ENCODE data around the gene TDRD7.

Gene TDRD7

DNA sequence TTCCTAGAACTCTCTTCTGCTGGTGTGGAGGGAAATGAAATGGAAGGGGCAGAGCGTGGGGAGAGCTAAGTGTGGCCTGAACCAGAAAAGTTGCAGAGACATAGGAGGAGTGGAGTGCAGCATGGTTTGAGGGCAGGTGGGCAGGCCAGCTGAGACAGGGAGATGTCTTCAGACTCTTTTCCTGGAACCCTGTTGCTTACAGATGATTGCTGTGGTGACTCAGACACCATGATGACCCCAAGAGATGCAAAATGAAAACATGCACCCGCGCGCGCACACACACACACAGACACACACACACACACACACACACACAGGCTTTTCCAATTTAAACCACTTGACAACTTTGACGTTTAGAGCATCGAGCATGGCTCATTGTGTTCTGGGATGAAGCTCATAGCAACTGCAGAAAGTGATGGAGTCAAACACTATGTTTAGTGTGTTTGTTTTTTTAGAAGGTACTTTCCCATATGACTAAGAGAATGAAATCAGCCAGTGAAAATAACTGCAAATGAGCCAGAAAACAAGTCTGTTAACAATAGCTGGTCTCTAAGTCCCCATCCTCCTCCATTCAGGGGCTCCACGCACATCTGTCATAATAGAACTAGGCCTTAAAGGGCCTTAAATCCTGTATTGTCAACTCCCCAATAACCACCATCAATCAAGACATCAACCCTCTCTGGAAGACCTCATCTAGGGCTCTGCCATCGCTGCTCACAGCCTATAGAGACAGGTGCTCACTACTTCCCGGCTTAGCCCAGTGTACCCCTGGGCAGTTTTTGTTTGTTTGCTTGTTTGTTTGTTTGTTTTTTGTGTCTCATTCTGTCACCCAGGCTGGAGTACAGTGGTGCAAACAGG lies 99.1 kb downstream of the TDRD7 start:
- Mint-ChIP-seq H3K27me3 (peaks cover 8% of the 10 kb centered on the region), H3K4me3 (no peak overlapping the region), H3K36me3 (ENCODE audit: insufficient read depth) (no peaks in the 10 kb centered on the region), H3K9me3 (no peaks in the 10 kb centered on the region), H3K27ac (ENCODE audit: low read depth) (peak overlapping the region; percentile 23), H3K4me1 (no peaks in the 10 kb centered on the region)
- ATAC-seq (replicated peaks; ENCODE audit: extremely low read depth, poor library complexity, severe bottlenecking) (no peak), DNase-seq (ENCODE audit: low spot score in 2 of 2) (no peak)

GRCh38 chr9:97511655-97512427 lies 99.9 kb downstream of the TDRD7 start:
- Mint-ChIP-seq H3K9me3 (no peaks in the 10 kb centered on the region), H3K27me3 (peaks cover 17% of the 10 kb centered on the region), H3K27ac (ENCODE audit: low read depth) (no peak overlapping the region), H3K4me1 (no peaks in the 10 kb centered on the region), H3K36me3 (ENCODE audit: insufficient read depth) (no peaks in the 10 kb centered on the region), H3K4me3 (no peak overlapping the region)
- ATAC-seq (replicated peaks; ENCODE audit: extremely low read depth, poor library complexity, severe bottlenecking): no peak
- DNase-seq (ENCODE audit: low spot score in 2 of 2): no peak

DNA sequence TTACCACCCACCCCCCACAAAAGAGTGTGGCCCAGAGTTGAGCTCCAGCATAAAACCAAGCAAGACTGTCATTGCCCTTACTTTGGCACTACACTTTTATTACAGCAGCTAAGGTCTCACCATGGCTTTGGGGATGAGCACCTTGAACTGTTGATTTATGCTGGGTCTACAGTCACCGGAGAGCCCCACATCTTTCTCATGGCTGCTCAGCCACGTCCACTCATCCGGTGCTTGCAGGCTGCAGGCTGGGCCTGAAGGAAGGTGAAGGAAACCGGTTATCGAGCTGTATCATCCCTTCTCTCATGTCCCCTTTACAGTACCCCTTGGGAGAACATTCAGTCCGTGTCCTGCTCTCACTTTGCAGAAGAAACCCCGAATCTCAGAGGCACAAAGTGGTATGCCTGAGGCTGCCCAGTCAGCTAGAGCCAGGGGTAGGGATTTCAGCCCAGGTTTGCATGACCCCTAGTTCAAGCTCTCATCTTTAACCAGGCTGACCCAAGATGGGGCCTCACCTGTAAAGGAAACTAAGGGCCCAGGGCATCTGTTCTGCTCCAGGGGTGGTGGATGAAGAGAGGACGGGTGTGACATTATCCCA lies 101.2 kb downstream of the TDRD7 start:
- H3K9me3 Mint-ChIP-seq: no peaks in the 10 kb centered on the region
- H3K4me1 Mint-ChIP-seq: no peaks in the 10 kb centered on the region
- H3K4me3 Mint-ChIP-seq: no peak overlapping the region
- no peak overlapping the region for H3K27ac Mint-ChIP-seq (ENCODE audit: low read depth)
- no peak for DNase-seq (ENCODE audit: low spot score in 2 of 2)
- no peaks in the 10 kb centered on the region for H3K36me3 Mint-ChIP-seq (ENCODE audit: insufficient read depth)
- peaks cover 29% of the 10 kb centered on the region for H3K27me3 Mint-ChIP-seq
- ATAC-seq (replicated peaks; ENCODE audit: extremely low read depth, poor library complexity, severe bottlenecking): no peak

DNA sequence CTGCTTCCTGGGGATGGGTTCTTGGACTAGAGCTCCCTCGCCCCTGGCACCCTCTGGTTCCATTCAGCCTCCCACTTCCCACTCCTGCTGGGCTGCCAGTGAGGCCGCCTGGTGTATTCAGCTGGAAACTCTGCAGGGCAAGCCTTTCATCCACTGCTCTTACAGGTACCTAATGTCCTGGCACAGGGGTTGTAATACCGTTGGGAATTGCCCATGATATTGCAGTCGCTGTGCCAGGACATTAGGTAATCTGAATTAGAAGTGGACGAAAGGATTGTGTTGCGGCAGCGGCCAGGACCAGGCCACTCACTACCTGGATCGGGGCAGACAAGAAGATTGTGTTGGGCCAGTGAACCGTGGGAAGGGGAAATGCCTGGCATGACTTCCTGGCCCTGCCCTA lies 102.6 kb downstream of the TDRD7 start:
- no peak for ATAC-seq (replicated peaks; ENCODE audit: extremely low read depth, poor library complexity, severe bottlenecking)
- Mint-ChIP-seq H3K27ac (ENCODE audit: low read depth) (no peak overlapping the region), H3K4me3 (no peak overlapping the region), H3K9me3 (no peaks in the 10 kb centered on the region), H3K27me3 (peaks cover 43% of the 10 kb centered on the region), H3K4me1 (no peaks in the 10 kb centered on the region), H3K36me3 (ENCODE audit: insufficient read depth) (no peaks in the 10 kb centered on the region)
- DNase-seq (ENCODE audit: low spot score in 2 of 2): no peak

DNA sequence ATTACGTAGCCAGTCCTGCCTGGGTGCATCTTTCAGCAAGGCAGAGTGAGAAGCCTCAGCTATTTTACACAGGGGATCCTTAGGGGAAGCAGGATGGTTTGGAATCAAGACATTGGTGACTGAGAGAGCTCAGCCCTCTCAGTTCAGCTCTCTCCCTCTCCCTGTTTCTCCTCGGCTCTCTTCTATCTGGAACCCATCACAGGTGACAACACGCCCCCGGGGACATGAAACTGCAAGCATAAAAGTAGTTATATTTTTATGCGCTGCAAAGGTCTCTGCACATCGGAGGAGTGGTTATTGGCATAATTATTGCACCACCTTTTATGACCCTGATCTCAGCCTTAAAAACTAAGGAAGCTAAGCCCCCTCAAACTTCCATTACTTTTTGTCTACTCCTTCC lies 103.8 kb downstream of the TDRD7 start:
- H3K4me3 Mint-ChIP-seq: no peak overlapping the region
- H3K36me3 Mint-ChIP-seq (ENCODE audit: insufficient read depth): no peaks in the 10 kb centered on the region
- H3K4me1 Mint-ChIP-seq: no peaks in the 10 kb centered on the region
- no peaks in the 10 kb centered on the region for H3K9me3 Mint-ChIP-seq
- H3K27me3 Mint-ChIP-seq: peaks cover 46% of the 10 kb centered on the region
- H3K27ac Mint-ChIP-seq (ENCODE audit: low read depth): no peak overlapping the region
- no peak for ATAC-seq (replicated peaks; ENCODE audit: extremely low read depth, poor library complexity, severe bottlenecking)
- no peak for DNase-seq (ENCODE audit: low spot score in 2 of 2)

DNA sequence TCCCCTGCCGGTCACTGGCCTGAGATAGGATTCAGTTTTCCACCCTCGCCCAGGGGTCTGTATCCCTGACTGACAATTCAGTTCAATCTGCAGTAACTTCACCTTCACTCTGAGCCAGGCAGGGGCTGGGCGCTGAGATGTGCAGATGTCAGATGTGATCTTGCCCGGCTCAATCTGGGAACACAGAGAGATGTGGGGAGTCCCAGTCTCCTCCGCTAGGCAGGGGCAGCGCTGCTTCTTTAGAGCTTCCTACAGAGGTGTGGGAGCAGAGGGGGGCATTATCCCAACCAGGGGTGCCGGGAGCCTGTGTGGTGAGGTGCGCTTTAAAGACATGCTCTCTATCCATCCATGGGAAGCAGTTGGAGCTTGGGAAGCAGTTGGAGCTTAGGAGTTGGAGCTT lies 104.2 kb downstream of the TDRD7 start:
- H3K36me3 Mint-ChIP-seq (ENCODE audit: insufficient read depth): no peaks in the 10 kb centered on the region
- ATAC-seq (replicated peaks; ENCODE audit: extremely low read depth, poor library complexity, severe bottlenecking): no peak
- no peaks in the 10 kb centered on the region for H3K9me3 Mint-ChIP-seq
- no peak overlapping the region for H3K4me3 Mint-ChIP-seq
- H3K27me3 Mint-ChIP-seq: peaks cover 46% of the 10 kb centered on the region
- H3K27ac Mint-ChIP-seq (ENCODE audit: low read depth): no peak overlapping the region
- H3K4me1 Mint-ChIP-seq: no peaks in the 10 kb centered on the region
- no peak for DNase-seq (ENCODE audit: low spot score in 2 of 2)

- Mint-ChIP-seq H3K4me3 (no peak overlapping the region), H3K36me3 (ENCODE audit: insufficient read depth) (no peaks in the 10 kb centered on the region), H3K9me3 (no peaks in the 10 kb centered on the region), H3K27ac (ENCODE audit: low read depth) (peak overlapping the region; percentile 18), H3K4me1 (no peaks in the 10 kb centered on the region), H3K27me3 (peaks cover 46% of the 10 kb centered on the region)
- no peak for DNase-seq (ENCODE audit: low spot score in 2 of 2)
- no peak for ATAC-seq (replicated peaks; ENCODE audit: extremely low read depth, poor library complexity, severe bottlenecking)
Observed at GRCh38 chr9:97517331-97518089, 105.6 kb downstream of the TDRD7 start.

GRCh38 chr9:97518166-97518908 lies 106.4 kb downstream of the TDRD7 start:
- Mint-ChIP-seq H3K4me3 (no peak overlapping the region), H3K9me3 (no peaks in the 10 kb centered on the region), H3K27me3 (peaks cover 46% of the 10 kb centered on the region), H3K4me1 (no peaks in the 10 kb centered on the region), H3K36me3 (ENCODE audit: insufficient read depth) (no peaks in the 10 kb centered on the region), H3K27ac (ENCODE audit: low read depth) (no peak overlapping the region)
- no peak for DNase-seq (ENCODE audit: low spot score in 2 of 2)
- ATAC-seq (replicated peaks; ENCODE audit: extremely low read depth, poor library complexity, severe bottlenecking): no peak

- H3K27me3 Mint-ChIP-seq: peaks cover 46% of the 10 kb centered on the region
- H3K9me3 Mint-ChIP-seq: no peaks in the 10 kb centered on the region
- H3K27ac Mint-ChIP-seq (ENCODE audit: low read depth): no peak overlapping the region
- no peak for DNase-seq (ENCODE audit: low spot score in 2 of 2)
- no peak overlapping the region for H3K4me3 Mint-ChIP-seq
- H3K4me1 Mint-ChIP-seq: no peaks in the 10 kb centered on the region
- no peak for ATAC-seq (replicated peaks; ENCODE audit: extremely low read depth, poor library complexity, severe bottlenecking)
- H3K36me3 Mint-ChIP-seq (ENCODE audit: insufficient read depth): no peaks in the 10 kb centered on the region
Observed at GRCh38 chr9:97518909-97519307, 107.0 kb downstream of the TDRD7 start.

- Mint-ChIP-seq H3K36me3 (ENCODE audit: insufficient read depth) (no peaks in the 10 kb centered on the region), H3K27ac (ENCODE audit: low read depth) (no peak overlapping the region), H3K4me1 (no peaks in the 10 kb centered on the region), H3K9me3 (no peaks in the 10 kb centered on the region), H3K4me3 (no peak overlapping the region), H3K27me3 (peaks cover 46% of the 10 kb centered on the region)
- no peak for ATAC-seq (replicated peaks; ENCODE audit: extremely low read depth, poor library complexity, severe bottlenecking)
- no peak for DNase-seq (ENCODE audit: low spot score in 2 of 2)
Observed at GRCh38 chr9:97519441-97519970, 107.6 kb downstream of the TDRD7 start.

- no peak overlapping the region for H3K4me3 Mint-ChIP-seq
- H3K4me1 Mint-ChIP-seq: no peaks in the 10 kb centered on the region
- no peaks in the 10 kb centered on the region for H3K9me3 Mint-ChIP-seq
- DNase-seq (ENCODE audit: low spot score in 2 of 2) (no peak), ATAC-seq (replicated peaks; ENCODE audit: extremely low read depth, poor library complexity, severe bottlenecking) (no peak)
- H3K36me3 Mint-ChIP-seq (ENCODE audit: insufficient read depth): no peaks in the 10 kb centered on the region
- no peak overlapping the region for H3K27ac Mint-ChIP-seq (ENCODE audit: low read depth)
- peaks cover 30% of the 10 kb centered on the region for H3K27me3 Mint-ChIP-seq
Observed at GRCh38 chr9:97521576-97522333, 109.9 kb downstream of the TDRD7 start.

Measured in central memory CD8-positive, alpha-beta T cell (primary cell).